Type B pancreatic cell (in vitro differentiated cells): ENCODE data around the gene EGR2. TPM values are rescaled to one million over a fixed set of nuclear protein-coding genes. Genes with fewer than 3 reads are reported as not detected.

Experiments used
- DNase-seq: peaks from one replicate; pipeline ENCODE4 v3.0.0; 2021; ENCODE audit warnings: mixed read lengths; ENCODE audit not compliant: unreplicated experiment; ENCODE audit errors: extremely low spot score
- H3K27ac Mint-ChIP-seq: 2 replicates; pipeline ENCODE4 v1.8.0; 2021; ENCODE audit warnings: mild to moderate bottlenecking, mixed read lengths
- H3K27me3 Mint-ChIP-seq: 2 replicates; pipeline ENCODE4 v1.8.0; 2021; ENCODE audit warnings: mixed read lengths
- H3K36me3 Mint-ChIP-seq: 2 replicates; pipeline ENCODE4 v1.8.0; 2021; ENCODE audit warnings: mixed read lengths
- H3K4me1 Mint-ChIP-seq: one replicate; pipeline ENCODE4 v1.8.0; 2021; ENCODE audit warnings: mixed read lengths; ENCODE audit not compliant: unreplicated experiment
- H3K4me3 Mint-ChIP-seq: 2 replicates; pipeline ENCODE4 v1.8.0; 2021; ENCODE audit warnings: mild to moderate bottlenecking, mixed read lengths
- H3K9me3 Mint-ChIP-seq: 2 replicates; pipeline ENCODE4 v1.8.0; 2021; ENCODE audit warnings: mixed read lengths
- CTCF ChIP-seq: fragments of 200-600 bp; sonication (generic); conservative IDR thresholded peaks from 2 replicates; pipeline ENCODE4 v1.5.0; 2021; ENCODE audit warnings: antibody characterized with exemption, mild to moderate bottlenecking
- total RNA-seq: library from RNA; stranded (reverse); gene quantifications from 2 replicates; pipeline ENCODE4 v1.2.1, GENCODE V29; 2021; ENCODE audit warnings: low replicate concordance

EGR2 gene
- total RNA-seq, 1 donor from 2014 or later, result 26.7 TPM

GRCh38 chr10:62856021-62856420, 39.9 kb upstream of the EGR2 start:
- Mint-ChIP-seq H3K27ac (no peak overlapping the region), H3K9me3 (no peaks in the 10 kb centered on the region), H3K4me1 (no peaks in the 10 kb centered on the region), H3K27me3 (no peaks in the 10 kb centered on the region), H3K36me3 (no peaks in the 10 kb centered on the region), H3K4me3 (no peak overlapping the region)
- DNase-seq, result no peak
- no peak for TF ChIP-seq CTCF

GRCh38 chr10:62853710-62854109, 37.5 kb upstream of the EGR2 start:
- H3K36me3 Mint-ChIP-seq, result no peaks in the 10 kb centered on the region
- H3K4me1 Mint-ChIP-seq, result no peaks in the 10 kb centered on the region
- H3K4me3 Mint-ChIP-seq, result no peak overlapping the region
- H3K27me3 Mint-ChIP-seq, result peaks cover 5% of the 10 kb centered on the region
- DNase-seq, result no peak
- no peaks in the 10 kb centered on the region for H3K9me3 Mint-ChIP-seq
- no peak for TF ChIP-seq CTCF
- no peak overlapping the region for H3K27ac Mint-ChIP-seq

- no peak overlapping the region for H3K27ac Mint-ChIP-seq
- no peak for DNase-seq
- H3K36me3 Mint-ChIP-seq, result no peaks in the 10 kb centered on the region
- TF ChIP-seq CTCF, result no peak
- H3K4me3 Mint-ChIP-seq, result no peak overlapping the region
- peaks cover 5% of the 10 kb centered on the region for H3K27me3 Mint-ChIP-seq
- no peaks in the 10 kb centered on the region for H3K9me3 Mint-ChIP-seq
- H3K4me1 Mint-ChIP-seq, result no peaks in the 10 kb centered on the region
Measured at GRCh38 chr10:62852961-62853702, 37.0 kb upstream of the EGR2 start.

- peaks cover 5% of the 10 kb centered on the region for H3K27me3 Mint-ChIP-seq
- no peaks in the 10 kb centered on the region for H3K4me1 Mint-ChIP-seq
- H3K9me3 Mint-ChIP-seq, result no peaks in the 10 kb centered on the region
- peak; percentile 59 for TF ChIP-seq CTCF
- H3K4me3 Mint-ChIP-seq, result no peak overlapping the region
- no peak for DNase-seq
- no peak overlapping the region for H3K27ac Mint-ChIP-seq
- H3K36me3 Mint-ChIP-seq, result no peaks in the 10 kb centered on the region
Measured at GRCh38 chr10:62851442-62851841, 35.3 kb upstream of the EGR2 start.

GRCh38 chr10:62850646-62851045, 34.5 kb upstream of the EGR2 start:
- H3K36me3 Mint-ChIP-seq, result no peaks in the 10 kb centered on the region

More at GRCh38 chr10:62850646-62851045, 34.5 kb upstream of the EGR2 start:
- Mint-ChIP-seq H3K4me3 (no peak overlapping the region), H3K9me3 (no peaks in the 10 kb centered on the region), H3K27ac (no peak overlapping the region), H3K27me3 (peaks cover 5% of the 10 kb centered on the region), H3K4me1 (no peaks in the 10 kb centered on the region)
- no peak for DNase-seq
- no peak for TF ChIP-seq CTCF
